ENCODE data around the gene CFAP100.

GRCh38 chr3:126452213-126452612, 57.5 kb downstream of the CFAP100 start:
- TF ChIP-seq ZNF274 (IDR thresholded peaks at IDR 0.05; ENCODE audit: low read depth, low read length) (no peak), SUZ12 (IDR thresholded peaks at IDR 0.05; ENCODE audit: extremely low read depth, insufficient read depth, insufficient read length) (no peak), YY1 (IDR thresholded peaks at IDR 0.05; ENCODE audit: insufficient read depth, insufficient read length) (no peak)
